ENCODE data around the gene CNTN4. TPM values are rescaled to one million over a fixed set of nuclear protein-coding genes. Genes with fewer than 3 reads are reported as not detected.

CNTN4 gene
- total RNA-seq, 1 experiment from 2014 or later: 0.12 TPM

DNA sequence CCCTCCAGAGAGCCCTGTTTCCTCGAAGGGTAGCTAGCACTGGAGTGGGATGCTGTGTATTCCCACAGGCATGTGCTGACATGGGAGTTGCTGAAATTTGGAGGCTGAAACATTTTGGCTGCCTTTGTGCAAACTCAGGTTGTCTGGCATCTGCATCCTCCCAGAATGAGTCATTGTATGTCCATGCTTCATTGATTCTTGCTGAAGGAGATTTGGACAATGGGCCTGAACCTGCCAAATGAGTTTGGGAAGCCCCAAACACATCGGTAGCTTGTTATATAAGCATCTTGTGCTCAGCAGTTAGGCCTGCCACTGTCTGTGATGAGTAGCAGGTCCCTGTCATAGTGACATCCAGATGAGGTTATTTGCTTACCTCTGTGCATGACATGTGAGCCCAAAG, 851.5 kb downstream of the CNTN4 start:
- Mint-ChIP-seq H3K9me3 (ENCODE audit: unreplicated experiment) (peaks cover 8% of the 10 kb centered on the region), H3K27me3 (ENCODE audit: insufficient read depth, unreplicated experiment) (peaks cover 60% of the 10 kb centered on the region), H3K4me1 (ENCODE audit: insufficient read depth, unreplicated experiment) (no peaks in the 10 kb centered on the region), H3K27ac (ENCODE audit: low read depth, unreplicated experiment) (no peak overlapping the region), H3K36me3 (ENCODE audit: insufficient read depth, unreplicated experiment) (no peaks in the 10 kb centered on the region), H3K4me3 (ENCODE audit: unreplicated experiment) (no peak overlapping the region)
- BruUV-seq (replicated peaks): no TSS peak
- intact Hi-C loops (cut with micrococcal nuclease): no loop called here
- TF ChIP-seq, protein P1, sequence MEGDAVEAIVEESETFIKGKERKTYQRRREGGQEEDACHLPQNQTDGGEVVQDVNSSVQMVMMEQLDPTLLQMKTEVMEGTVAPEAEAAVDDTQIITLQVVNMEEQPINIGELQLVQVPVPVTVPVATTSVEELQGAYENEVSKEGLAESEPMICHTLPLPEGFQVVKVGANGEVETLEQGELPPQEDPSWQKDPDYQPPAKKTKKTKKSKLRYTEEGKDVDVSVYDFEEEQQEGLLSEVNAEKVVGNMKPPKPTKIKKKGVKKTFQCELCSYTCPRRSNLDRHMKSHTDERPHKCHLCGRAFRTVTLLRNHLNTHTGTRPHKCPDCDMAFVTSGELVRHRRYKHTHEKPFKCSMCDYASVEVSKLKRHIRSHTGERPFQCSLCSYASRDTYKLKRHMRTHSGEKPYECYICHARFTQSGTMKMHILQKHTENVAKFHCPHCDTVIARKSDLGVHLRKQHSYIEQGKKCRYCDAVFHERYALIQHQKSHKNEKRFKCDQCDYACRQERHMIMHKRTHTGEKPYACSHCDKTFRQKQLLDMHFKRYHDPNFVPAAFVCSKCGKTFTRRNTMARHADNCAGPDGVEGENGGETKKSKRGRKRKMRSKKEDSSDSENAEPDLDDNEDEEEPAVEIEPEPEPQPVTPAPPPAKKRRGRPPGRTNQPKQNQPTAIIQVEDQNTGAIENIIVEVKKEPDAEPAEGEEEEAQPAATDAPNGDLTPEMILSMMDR (IDR thresholded peaks at IDR 0.05; ENCODE audit: unreplicated experiment): no peak
- POLR2A ChIA-PET: no interaction called here
- no peak for DNase-seq (ENCODE audit: unreplicated experiment)
- CTCF ChIA-PET: no interaction called here

DNA sequence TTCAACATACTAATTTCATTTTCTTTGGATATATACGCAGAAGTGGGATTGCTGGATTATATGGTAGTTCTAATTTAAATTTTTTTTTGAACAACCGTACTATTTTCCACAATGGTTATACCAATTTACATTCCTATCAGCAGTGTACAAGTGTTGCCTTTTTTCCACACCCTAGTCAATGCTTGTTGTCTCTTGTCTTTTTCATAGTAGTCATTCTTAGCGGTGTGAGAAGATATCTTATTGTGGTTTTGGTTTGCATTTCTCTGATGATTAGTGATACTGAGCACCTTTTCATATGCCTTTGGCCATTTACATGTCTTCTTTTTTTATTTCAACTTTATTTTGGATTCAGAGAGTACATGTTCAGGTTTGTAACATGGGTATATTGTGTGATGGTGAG, 858.4 kb downstream of the CNTN4 start:
- no peaks in the 10 kb centered on the region for H3K36me3 Mint-ChIP-seq (ENCODE audit: insufficient read depth, unreplicated experiment)
- intact Hi-C loops (cut with micrococcal nuclease): no loop called here
- H3K4me1 Mint-ChIP-seq (ENCODE audit: insufficient read depth, unreplicated experiment): no peaks in the 10 kb centered on the region
- no peak overlapping the region for H3K27ac Mint-ChIP-seq (ENCODE audit: low read depth, unreplicated experiment)
- BruUV-seq (replicated peaks): no TSS peak
- TF ChIP-seq, protein P1 (IDR thresholded peaks at IDR 0.05; ENCODE audit: unreplicated experiment): no peak
- DNase-seq (ENCODE audit: unreplicated experiment): no peak
- H3K27me3 Mint-ChIP-seq (ENCODE audit: insufficient read depth, unreplicated experiment): peaks cover 24% of the 10 kb centered on the region
- ChIA-PET CTCF (no interaction called here), POLR2A (no interaction called here)
- peaks cover 8% of the 10 kb centered on the region for H3K9me3 Mint-ChIP-seq (ENCODE audit: unreplicated experiment)
- H3K4me3 Mint-ChIP-seq (ENCODE audit: unreplicated experiment): no peak overlapping the region

DNA sequence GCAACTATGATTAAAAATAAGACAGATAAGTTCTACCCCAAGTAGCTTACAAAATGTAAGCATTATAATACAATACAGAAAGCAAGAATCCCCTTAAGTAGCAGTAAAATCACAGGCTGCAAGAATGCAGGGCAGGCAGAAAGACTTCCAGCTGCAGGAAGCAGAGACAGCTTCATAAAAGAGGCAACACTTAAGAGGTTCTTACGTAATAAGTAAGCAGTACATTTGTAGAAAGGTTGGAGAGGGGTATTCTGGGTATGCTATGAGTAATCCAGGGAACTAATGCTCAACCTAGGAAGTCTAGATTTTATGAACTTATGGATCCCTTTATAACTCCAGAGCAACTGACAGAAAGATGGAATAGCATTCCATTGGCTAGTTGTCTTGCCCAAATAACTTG, 859.9 kb downstream of the CNTN4 start:
- TF ChIP-seq, protein P1 (IDR thresholded peaks at IDR 0.05; ENCODE audit: unreplicated experiment): no peak
- no peak overlapping the region for H3K4me3 Mint-ChIP-seq (ENCODE audit: unreplicated experiment)
- intact Hi-C loops (cut with micrococcal nuclease): no loop called here
- peaks cover 25% of the 10 kb centered on the region for H3K27me3 Mint-ChIP-seq (ENCODE audit: insufficient read depth, unreplicated experiment)
- H3K9me3 Mint-ChIP-seq (ENCODE audit: unreplicated experiment): peaks cover 1% of the 10 kb centered on the region
- BruUV-seq (replicated peaks): no TSS peak
- ChIA-PET POLR2A (no interaction called here), CTCF (no interaction called here)
- peak; percentile 11 for DNase-seq (ENCODE audit: unreplicated experiment)
- H3K36me3 Mint-ChIP-seq (ENCODE audit: insufficient read depth, unreplicated experiment): no peaks in the 10 kb centered on the region
- H3K4me1 Mint-ChIP-seq (ENCODE audit: insufficient read depth, unreplicated experiment): no peaks in the 10 kb centered on the region
- no peak overlapping the region for H3K27ac Mint-ChIP-seq (ENCODE audit: low read depth, unreplicated experiment)

DNA sequence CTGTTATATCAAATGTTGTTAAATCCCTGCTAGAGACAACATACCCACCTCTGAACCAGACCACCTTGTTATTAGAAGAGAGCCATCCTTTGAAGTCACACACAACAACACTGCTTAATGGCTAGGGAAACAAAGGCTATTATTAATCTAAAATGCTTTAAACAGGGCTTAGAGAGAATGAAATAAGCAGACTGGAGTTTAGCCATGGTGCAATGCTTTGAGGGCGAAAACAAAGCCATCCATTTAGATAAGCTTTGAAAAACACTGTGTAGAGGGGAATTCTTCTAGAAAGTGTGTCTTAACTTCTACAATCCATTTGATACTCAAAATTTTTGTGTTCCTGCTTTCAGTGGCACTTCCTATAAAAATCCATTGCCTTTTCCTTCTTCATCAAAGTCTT, 862.9 kb downstream of the CNTN4 start:
- peaks cover 45% of the 10 kb centered on the region for H3K27me3 Mint-ChIP-seq (ENCODE audit: insufficient read depth, unreplicated experiment)
- H3K4me1 Mint-ChIP-seq (ENCODE audit: insufficient read depth, unreplicated experiment): no peaks in the 10 kb centered on the region
- intact Hi-C loops (cut with micrococcal nuclease): no loop called here
- no peak overlapping the region for H3K4me3 Mint-ChIP-seq (ENCODE audit: unreplicated experiment)
- H3K36me3 Mint-ChIP-seq (ENCODE audit: insufficient read depth, unreplicated experiment): no peaks in the 10 kb centered on the region
- no TSS peak for BruUV-seq (replicated peaks)
- H3K9me3 Mint-ChIP-seq (ENCODE audit: unreplicated experiment): no peaks in the 10 kb centered on the region
- no peak overlapping the region for H3K27ac Mint-ChIP-seq (ENCODE audit: low read depth, unreplicated experiment)
- ChIA-PET POLR2A (no interaction called here), CTCF (interaction anchor here (0.9 kb wide), 1 partner anchor 54 kb away, joined by 4 read pairs; no protein-coding TSS in a partner anchor)
- DNase-seq (ENCODE audit: unreplicated experiment): no peak
- TF ChIP-seq, protein P1 (IDR thresholded peaks at IDR 0.05; ENCODE audit: unreplicated experiment): no peak
